ENCODE results near the gene CEMIP. TPM values are rescaled to one million over a fixed set of nuclear protein-coding genes. Genes with fewer than 3 reads are reported as not detected.

Gene CEMIP
- total and polyA plus RNA-seq, 2 experiments from 2014 or later, result 0.27 to 2.1 TPM

DNA sequence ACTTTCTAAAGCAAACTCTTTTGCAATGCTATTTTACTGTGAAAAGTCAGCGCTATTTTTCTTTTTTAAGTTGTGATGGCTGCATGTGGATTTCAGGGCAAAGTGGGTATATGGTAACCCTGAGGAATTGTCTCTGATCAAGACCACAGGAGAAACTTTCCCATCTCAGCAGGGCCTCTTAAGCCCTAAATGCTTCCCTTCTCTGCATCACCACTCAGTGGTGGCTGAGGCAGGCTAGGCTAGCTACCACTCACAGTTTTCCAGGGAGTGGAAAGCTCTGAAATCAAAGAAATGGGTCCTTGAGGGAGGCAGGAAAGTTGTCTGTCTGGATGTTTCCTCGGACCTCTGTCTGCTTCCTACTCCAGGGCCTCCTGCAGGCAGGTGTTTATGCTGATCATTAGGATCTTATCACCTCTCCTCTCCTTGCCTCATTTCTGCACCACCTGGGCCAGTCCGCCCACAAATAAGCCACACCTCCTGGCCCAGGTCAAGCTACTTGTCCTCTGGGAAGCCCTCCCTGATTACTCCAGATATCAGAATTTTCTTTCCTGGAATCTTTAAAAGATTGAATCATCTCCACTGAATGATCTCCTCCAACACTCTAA is 37.0 kb downstream of the CEMIP start (continued):
- TF ChIP-seq, protein P1, sequence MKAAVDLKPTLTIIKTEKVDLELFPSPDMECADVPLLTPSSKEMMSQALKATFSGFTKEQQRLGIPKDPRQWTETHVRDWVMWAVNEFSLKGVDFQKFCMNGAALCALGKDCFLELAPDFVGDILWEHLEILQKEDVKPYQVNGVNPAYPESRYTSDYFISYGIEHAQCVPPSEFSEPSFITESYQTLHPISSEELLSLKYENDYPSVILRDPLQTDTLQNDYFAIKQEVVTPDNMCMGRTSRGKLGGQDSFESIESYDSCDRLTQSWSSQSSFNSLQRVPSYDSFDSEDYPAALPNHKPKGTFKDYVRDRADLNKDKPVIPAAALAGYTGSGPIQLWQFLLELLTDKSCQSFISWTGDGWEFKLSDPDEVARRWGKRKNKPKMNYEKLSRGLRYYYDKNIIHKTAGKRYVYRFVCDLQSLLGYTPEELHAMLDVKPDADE (IDR thresholded peaks at IDR 0.05), result no peak
- TF ChIP-seq EZH2phosphoT487 (IDR thresholded peaks at IDR 0.05; ENCODE audit: unreplicated experiment), result no peak
- TF ChIP-seq, protein P2, sequence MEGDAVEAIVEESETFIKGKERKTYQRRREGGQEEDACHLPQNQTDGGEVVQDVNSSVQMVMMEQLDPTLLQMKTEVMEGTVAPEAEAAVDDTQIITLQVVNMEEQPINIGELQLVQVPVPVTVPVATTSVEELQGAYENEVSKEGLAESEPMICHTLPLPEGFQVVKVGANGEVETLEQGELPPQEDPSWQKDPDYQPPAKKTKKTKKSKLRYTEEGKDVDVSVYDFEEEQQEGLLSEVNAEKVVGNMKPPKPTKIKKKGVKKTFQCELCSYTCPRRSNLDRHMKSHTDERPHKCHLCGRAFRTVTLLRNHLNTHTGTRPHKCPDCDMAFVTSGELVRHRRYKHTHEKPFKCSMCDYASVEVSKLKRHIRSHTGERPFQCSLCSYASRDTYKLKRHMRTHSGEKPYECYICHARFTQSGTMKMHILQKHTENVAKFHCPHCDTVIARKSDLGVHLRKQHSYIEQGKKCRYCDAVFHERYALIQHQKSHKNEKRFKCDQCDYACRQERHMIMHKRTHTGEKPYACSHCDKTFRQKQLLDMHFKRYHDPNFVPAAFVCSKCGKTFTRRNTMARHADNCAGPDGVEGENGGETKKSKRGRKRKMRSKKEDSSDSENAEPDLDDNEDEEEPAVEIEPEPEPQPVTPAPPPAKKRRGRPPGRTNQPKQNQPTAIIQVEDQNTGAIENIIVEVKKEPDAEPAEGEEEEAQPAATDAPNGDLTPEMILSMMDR (conservative IDR thresholded peaks at IDR 0.05; ENCODE audit: low read depth in 2 of 2), result no peak
- TF ChIP-seq POLR2AphosphoS5 (IDR thresholded peaks at IDR 0.05; ENCODE audit: low read depth), result no peak
- TF ChIP-seq ZNF331 (CRISPR knock-in tag; IDR thresholded peaks at IDR 0.05; ENCODE audit: low read depth), result no peak
- no peak for TF ChIP-seq STAT1 (IDR thresholded peaks at IDR 0.05; ENCODE audit: unreplicated experiment)
- TF ChIP-seq ZNF114 (CRISPR knock-in tag; IDR thresholded peaks at IDR 0.05), result no peak
- no peak for TF ChIP-seq EZH2 (IDR thresholded peaks at IDR 0.05; ENCODE audit: low read depth, unreplicated experiment)
- TF ChIP-seq, protein P3, sequence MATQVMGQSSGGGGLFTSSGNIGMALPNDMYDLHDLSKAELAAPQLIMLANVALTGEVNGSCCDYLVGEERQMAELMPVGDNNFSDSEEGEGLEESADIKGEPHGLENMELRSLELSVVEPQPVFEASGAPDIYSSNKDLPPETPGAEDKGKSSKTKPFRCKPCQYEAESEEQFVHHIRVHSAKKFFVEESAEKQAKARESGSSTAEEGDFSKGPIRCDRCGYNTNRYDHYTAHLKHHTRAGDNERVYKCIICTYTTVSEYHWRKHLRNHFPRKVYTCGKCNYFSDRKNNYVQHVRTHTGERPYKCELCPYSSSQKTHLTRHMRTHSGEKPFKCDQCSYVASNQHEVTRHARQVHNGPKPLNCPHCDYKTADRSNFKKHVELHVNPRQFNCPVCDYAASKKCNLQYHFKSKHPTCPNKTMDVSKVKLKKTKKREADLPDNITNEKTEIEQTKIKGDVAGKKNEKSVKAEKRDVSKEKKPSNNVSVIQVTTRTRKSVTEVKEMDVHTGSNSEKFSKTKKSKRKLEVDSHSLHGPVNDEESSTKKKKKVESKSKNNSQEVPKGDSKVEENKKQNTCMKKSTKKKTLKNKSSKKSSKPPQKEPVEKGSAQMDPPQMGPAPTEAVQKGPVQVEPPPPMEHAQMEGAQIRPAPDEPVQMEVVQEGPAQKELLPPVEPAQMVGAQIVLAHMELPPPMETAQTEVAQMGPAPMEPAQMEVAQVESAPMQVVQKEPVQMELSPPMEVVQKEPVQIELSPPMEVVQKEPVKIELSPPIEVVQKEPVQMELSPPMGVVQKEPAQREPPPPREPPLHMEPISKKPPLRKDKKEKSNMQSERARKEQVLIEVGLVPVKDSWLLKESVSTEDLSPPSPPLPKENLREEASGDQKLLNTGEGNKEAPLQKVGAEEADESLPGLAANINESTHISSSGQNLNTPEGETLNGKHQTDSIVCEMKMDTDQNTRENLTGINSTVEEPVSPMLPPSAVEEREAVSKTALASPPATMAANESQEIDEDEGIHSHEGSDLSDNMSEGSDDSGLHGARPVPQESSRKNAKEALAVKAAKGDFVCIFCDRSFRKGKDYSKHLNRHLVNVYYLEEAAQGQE (IDR thresholded peaks at IDR 0.05; ENCODE audit: unreplicated experiment), result no peak

DNA sequence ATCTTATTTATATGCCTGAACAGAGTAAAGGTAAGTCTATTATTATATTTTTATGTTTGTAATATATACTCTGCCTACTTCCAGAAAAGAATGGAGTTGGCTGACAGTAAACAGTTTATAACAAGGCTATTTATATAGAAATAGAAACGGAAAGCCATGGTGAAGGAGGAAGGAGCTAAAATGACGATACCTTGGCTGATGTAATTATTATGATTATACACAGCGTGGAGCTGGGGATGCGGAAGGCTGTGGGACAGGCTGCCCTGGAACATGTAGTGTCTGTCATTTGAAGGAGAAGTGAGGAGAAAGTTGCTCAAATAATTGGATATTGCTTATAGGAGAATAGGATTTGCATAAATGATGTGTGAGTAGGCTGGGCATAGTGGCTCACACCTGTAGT is 37.8 kb downstream of the CEMIP start:
- Mint-ChIP-seq H3K27ac (no peak overlapping the region), H3K4me1 (peaks cover 5% of the 10 kb centered on the region), H3K9me3 (no peaks in the 10 kb centered on the region), H3K36me3 (ENCODE audit: low read depth) (no peaks in the 10 kb centered on the region), H3K4me3 (no peak overlapping the region), H3K27me3 (ENCODE audit: insufficient read depth, low read depth, poor library complexity) (peaks cover 6% of the 10 kb centered on the region)
- DNase-seq (ENCODE audit: low spot score), result no peak
- peaks cover 11% of the 10 kb centered on the region; the same call in 1 of the 2 replicates for H3K4me1 ChIP-seq (ENCODE audit: insufficient read depth)
- TF ChIP-seq POLR2AphosphoS5 (IDR thresholded peaks at IDR 0.05; ENCODE audit: low read depth) (no peak), ZNF331 (CRISPR knock-in tag; IDR thresholded peaks at IDR 0.05; ENCODE audit: low read depth) (no peak), JUNB (IDR thresholded peaks at IDR 0.05; ENCODE audit: unreplicated experiment) (no peak), EZH2phosphoT487 (IDR thresholded peaks at IDR 0.05; ENCODE audit: unreplicated experiment) (no peak)
- H4K20me1 ChIP-seq (replicated peaks; ENCODE audit: insufficient read depth), result no peaks in the 10 kb centered on the region
- H3K79me2 ChIP-seq (replicated peaks; ENCODE audit: insufficient read depth), result no peaks in the 10 kb centered on the region
- no peak overlapping the region for H3K4me3 ChIP-seq
- no peak overlapping the region for H3K4me2 ChIP-seq
- H3K36me3 ChIP-seq (ENCODE audit: insufficient read depth), result no peaks in the 10 kb centered on the region
- H2AFZ ChIP-seq, result no peak overlapping the region
- no peaks in the 10 kb centered on the region for H3K27me3 ChIP-seq (ENCODE audit: insufficient read depth)
- H3K9me2 ChIP-seq (ENCODE audit: insufficient read depth), result peaks cover 25% of the 10 kb centered on the region
- no peak for ATAC-seq
- no peaks in the 10 kb centered on the region for H3F3A ChIP-seq (replicated peaks; ENCODE audit: low read depth)
- no peak overlapping the region for H3K27ac ChIP-seq (ENCODE audit: low read depth)
